Measurements from ENCODE around the gene TINCR. TPM values are rescaled to one million over a fixed set of nuclear protein-coding genes. Genes with fewer than 3 reads are reported as not detected.

Gene TINCR
- total and polyA plus RNA-seq, 10 donors = 0.05 to 0.73 (median 0.26) TPM; not detected in 2

- Histone ChIP-seq H3K27me3 (replicated peaks in 1 of 7) (no peaks in the 10 kb centered on the region), H3K9me3 (no peaks in the 10 kb centered on the region), H3K4me3 (no peak overlapping the region), H3K27ac (no peak overlapping the region), H3K4me1 (peaks cover 6 to 24% (median 13%) of the 10 kb centered on the region in 6 donors), H3K36me3 (peaks cover 14 to 98% (median 79%) of the 10 kb centered on the region in 6 donors)
- 87 to 93% (median 88%) methylated on average over 16 to 30 of the region's 30 CpGs for WGBS, 5 donors
- intact Hi-C loops (cut with DNase I; ENCODE audit: low total_unique reads) = no loop called here
- peak; percentile 64 for DNase-seq
- TF ChIP-seq POLR2A (IDR thresholded peaks at IDR 0.05) (no peak), POLR2AphosphoS5 (IDR thresholded peaks at IDR 0.05) (peak in 1 of 3 donors; percentile 51), CTCF (IDR thresholded peaks at IDR 0.05 in 8 of 11, conservative IDR thresholded peaks at IDR 0.05 in 3 of 11) (no peak)
These were observed 21.3 kb upstream of the TINCR start for GRCh38 chr19:5588906-5589676.

- TF ChIP-seq POLR2AphosphoS5 (IDR thresholded peaks at IDR 0.05) (peak in 1 of 3 donors; percentile 1), POLR2A (IDR thresholded peaks at IDR 0.05) (no peak), CTCF (IDR thresholded peaks at IDR 0.05 in 8 of 11, conservative IDR thresholded peaks at IDR 0.05 in 3 of 11) (no peak)
- Histone ChIP-seq H3K27me3 (replicated peaks in 1 of 7) (no peaks in the 10 kb centered on the region), H3K36me3 (peaks cover 14 to 98% (median 73%) of the 10 kb centered on the region in 6 donors), H3K4me3 (no peak overlapping the region), H3K4me1 (peaks cover 6 to 24% (median 13%) of the 10 kb centered on the region in 6 donors), H3K27ac (no peak overlapping the region), H3K9me3 (no peaks in the 10 kb centered on the region)
- WGBS, 5 donors = 91 to 95% (median 92%) methylated on average over 10 of the region's 10 CpGs
- intact Hi-C loops (cut with DNase I; ENCODE audit: low total_unique reads) = no loop called here
- peak; percentile 15 for DNase-seq
These were observed 20.7 kb upstream of the TINCR start for GRCh38 chr19:5588441-5588840.

GRCh38 chr19:5587661-5588060 lies 19.9 kb upstream of the TINCR start:
- Histone ChIP-seq H3K27ac (no peak overlapping the region), H3K4me1 (peaks cover 6 to 24% (median 13%) of the 10 kb centered on the region in 6 donors), H3K27me3 (replicated peaks in 1 of 7) (no peaks in the 10 kb centered on the region), H3K9me3 (no peaks in the 10 kb centered on the region), H3K36me3 (peaks cover 13 to 97% (median 67%) of the 10 kb centered on the region in 6 donors), H3K4me3 (no peak overlapping the region)
- peak; percentile 62 for DNase-seq
- no peak for TF ChIP-seq POLR2A (IDR thresholded peaks at IDR 0.05)
- peak in 1 of 3 donors; percentile 65 for TF ChIP-seq POLR2AphosphoS5 (IDR thresholded peaks at IDR 0.05)
- 89 to 94% (median 91%) methylated on average over 17 to 23 of the region's 23 CpGs for WGBS, 5 donors
- intact Hi-C loops (cut with DNase I; ENCODE audit: low total_unique reads) = no loop called here

- peak; percentile 36 for DNase-seq
- Histone ChIP-seq H3K27me3 (replicated peaks in 1 of 7) (no peaks in the 10 kb centered on the region), H3K4me3 (no peak overlapping the region), H3K4me1 (peaks cover 6 to 24% (median 13%) of the 10 kb centered on the region in 6 donors), H3K27ac (no peak overlapping the region), H3K36me3 (peaks cover 7 to 97% (median 66%) of the 10 kb centered on the region in 6 donors), H3K9me3 (no peaks in the 10 kb centered on the region)
- TF ChIP-seq POLR2AphosphoS5 (IDR thresholded peaks at IDR 0.05) (no peak), CTCF (IDR thresholded peaks at IDR 0.05 in 8 of 11, conservative IDR thresholded peaks at IDR 0.05 in 3 of 11) (no peak), POLR2A (IDR thresholded peaks at IDR 0.05) (no peak)
- intact Hi-C loops (cut with DNase I; ENCODE audit: low total_unique reads) = no loop called here
- WGBS, 5 donors = 92 to 97% (median 95%) methylated on average over 16 of the region's 16 CpGs
These were observed 19.3 kb upstream of the TINCR start for GRCh38 chr19:5587071-5587455.
